HG03045 (cell line): Measurements from ENCODE around the gene ZNF609.
"Not testable (repeated sequence)": the region's sequence is repeated elsewhere in the genome, so short reads cannot be mapped to it uniquely, and the experiment has no call there.

ENCODE experiments used
- ATAC-seq: cut with Tn5 transposase; IDR thresholded peaks from one replicate; pipeline ENCODE4 v1.9.1; 2021; ENCODE audit warnings: mild to moderate bottlenecking, moderate library complexity; ENCODE audit not compliant: unreplicated experiment

The ZNF609 gene

GRCh38 chr15:64618540-64618939 lies 158.2 kb downstream of the ZNF609 start:
- ATAC-seq: no peak

- no peak for ATAC-seq
Measured at GRCh38 chr15:64619880-64620839, 159.8 kb downstream of the ZNF609 start.

GRCh38 chr15:64621056-64621455 lies 160.7 kb downstream of the ZNF609 start:
- ATAC-seq: no peak

GRCh38 chr15:64622410-64623260 lies 162.3 kb downstream of the ZNF609 start:
- no peak for ATAC-seq

GRCh38 chr15:64623347-64623996 lies 163.1 kb downstream of the ZNF609 start:
- no peak for ATAC-seq

- no peak for ATAC-seq
Measured at GRCh38 chr15:64624242-64624641, 163.9 kb downstream of the ZNF609 start.

GRCh38 chr15:64629063-64629462 lies 168.7 kb downstream of the ZNF609 start:
- no peak for ATAC-seq

- ATAC-seq: no peak
Measured at GRCh38 chr15:64630396-64631107, 170.2 kb downstream of the ZNF609 start.

- not testable (repeated sequence) for ATAC-seq
Measured at GRCh38 chr15:64632639-64633038, 172.3 kb downstream of the ZNF609 start.

GRCh38 chr15:64633332-64633731 lies 173.0 kb downstream of the ZNF609 start:
- no peak for ATAC-seq

GRCh38 chr15:64634027-64634426 lies 173.6 kb downstream of the ZNF609 start:
- peak; percentile 54 for ATAC-seq

GRCh38 chr15:64634576-64635498 lies 174.5 kb downstream of the ZNF609 start:
- no peak for ATAC-seq

- ATAC-seq: no peak
Measured at GRCh38 chr15:64635499-64636495, 175.4 kb downstream of the ZNF609 start.

GRCh38 chr15:64636556-64636955 lies 176.2 kb downstream of the ZNF609 start:
- ATAC-seq: no peak

- no peak for ATAC-seq
Measured at GRCh38 chr15:64637412-64637811, 177.0 kb downstream of the ZNF609 start.

GRCh38 chr15:64639744-64640143 lies 179.4 kb downstream of the ZNF609 start:
- ATAC-seq: not testable (repeated sequence)

- ATAC-seq: no peak
Measured at GRCh38 chr15:64640146-64640871, 179.9 kb downstream of the ZNF609 start.

GRCh38 chr15:64642875-64643274 lies 182.5 kb downstream of the ZNF609 start:
- no peak for ATAC-seq
